T-helper 22 cell (primary cell): ENCODE data around the gene VWCE.

Source experiments
- DNase-seq: peaks from one replicate; pipeline ENCODE4 v3.0.0-alpha.2; 2020; ENCODE audit warnings: low read depth

The VWCE gene, protein sequence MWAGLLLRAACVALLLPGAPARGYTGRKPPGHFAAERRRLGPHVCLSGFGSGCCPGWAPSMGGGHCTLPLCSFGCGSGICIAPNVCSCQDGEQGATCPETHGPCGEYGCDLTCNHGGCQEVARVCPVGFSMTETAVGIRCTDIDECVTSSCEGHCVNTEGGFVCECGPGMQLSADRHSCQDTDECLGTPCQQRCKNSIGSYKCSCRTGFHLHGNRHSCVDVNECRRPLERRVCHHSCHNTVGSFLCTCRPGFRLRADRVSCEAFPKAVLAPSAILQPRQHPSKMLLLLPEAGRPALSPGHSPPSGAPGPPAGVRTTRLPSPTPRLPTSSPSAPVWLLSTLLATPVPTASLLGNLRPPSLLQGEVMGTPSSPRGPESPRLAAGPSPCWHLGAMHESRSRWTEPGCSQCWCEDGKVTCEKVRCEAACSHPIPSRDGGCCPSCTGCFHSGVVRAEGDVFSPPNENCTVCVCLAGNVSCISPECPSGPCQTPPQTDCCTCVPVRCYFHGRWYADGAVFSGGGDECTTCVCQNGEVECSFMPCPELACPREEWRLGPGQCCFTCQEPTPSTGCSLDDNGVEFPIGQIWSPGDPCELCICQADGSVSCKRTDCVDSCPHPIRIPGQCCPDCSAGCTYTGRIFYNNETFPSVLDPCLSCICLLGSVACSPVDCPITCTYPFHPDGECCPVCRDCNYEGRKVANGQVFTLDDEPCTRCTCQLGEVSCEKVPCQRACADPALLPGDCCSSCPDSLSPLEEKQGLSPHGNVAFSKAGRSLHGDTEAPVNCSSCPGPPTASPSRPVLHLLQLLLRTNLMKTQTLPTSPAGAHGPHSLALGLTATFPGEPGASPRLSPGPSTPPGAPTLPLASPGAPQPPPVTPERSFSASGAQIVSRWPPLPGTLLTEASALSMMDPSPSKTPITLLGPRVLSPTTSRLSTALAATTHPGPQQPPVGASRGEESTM

DNA sequence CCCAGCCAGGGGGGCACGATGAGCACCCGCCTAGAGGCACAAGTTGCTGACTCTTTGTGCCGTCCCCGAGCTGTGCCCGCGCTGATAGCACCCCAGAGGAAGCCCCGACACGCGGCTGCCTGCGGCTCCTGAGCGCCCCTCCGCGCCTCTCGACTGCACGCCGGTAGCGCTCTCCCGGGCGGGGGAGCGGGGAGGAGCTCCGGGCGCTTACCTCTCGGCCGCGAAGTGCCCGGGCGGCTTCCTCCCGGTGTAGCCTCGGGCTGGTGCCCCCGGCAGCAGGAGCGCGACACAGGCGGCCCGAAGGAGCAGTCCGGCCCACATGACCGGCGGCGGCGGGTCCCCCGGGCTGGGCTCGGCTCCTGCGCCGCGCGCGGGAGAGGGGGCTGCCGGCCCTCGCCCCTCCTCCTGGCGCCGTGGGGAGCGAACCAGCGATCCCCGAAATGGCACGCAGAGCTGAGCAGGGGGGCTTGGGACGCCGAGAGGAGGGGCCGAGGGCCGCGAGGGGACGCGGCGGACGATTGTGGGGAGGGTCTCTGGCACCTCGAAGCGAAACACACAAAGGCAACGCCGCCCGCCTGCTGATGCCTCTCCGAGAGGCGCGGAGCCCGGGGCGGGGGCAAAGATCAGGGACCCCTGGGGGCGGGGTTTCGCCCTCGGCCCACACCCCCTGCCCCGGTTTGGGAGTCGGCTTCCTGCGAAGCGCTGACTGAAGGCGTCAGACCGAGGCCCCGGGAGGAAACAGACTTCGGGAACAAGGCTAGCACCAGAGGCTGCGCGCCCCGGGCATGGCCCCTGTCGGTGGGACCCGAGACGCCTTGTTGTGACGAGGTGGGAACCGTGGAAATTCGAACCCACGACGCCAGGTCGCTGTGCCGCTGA is at the start of gene VWCE:
TSS of gene VWCE (minus strand) at position 600 of the 879 bp plus-strand sequence. CDS start at position 321, 279 bp downstream.
- DNase-seq, result peak; percentile 7

DNA sequence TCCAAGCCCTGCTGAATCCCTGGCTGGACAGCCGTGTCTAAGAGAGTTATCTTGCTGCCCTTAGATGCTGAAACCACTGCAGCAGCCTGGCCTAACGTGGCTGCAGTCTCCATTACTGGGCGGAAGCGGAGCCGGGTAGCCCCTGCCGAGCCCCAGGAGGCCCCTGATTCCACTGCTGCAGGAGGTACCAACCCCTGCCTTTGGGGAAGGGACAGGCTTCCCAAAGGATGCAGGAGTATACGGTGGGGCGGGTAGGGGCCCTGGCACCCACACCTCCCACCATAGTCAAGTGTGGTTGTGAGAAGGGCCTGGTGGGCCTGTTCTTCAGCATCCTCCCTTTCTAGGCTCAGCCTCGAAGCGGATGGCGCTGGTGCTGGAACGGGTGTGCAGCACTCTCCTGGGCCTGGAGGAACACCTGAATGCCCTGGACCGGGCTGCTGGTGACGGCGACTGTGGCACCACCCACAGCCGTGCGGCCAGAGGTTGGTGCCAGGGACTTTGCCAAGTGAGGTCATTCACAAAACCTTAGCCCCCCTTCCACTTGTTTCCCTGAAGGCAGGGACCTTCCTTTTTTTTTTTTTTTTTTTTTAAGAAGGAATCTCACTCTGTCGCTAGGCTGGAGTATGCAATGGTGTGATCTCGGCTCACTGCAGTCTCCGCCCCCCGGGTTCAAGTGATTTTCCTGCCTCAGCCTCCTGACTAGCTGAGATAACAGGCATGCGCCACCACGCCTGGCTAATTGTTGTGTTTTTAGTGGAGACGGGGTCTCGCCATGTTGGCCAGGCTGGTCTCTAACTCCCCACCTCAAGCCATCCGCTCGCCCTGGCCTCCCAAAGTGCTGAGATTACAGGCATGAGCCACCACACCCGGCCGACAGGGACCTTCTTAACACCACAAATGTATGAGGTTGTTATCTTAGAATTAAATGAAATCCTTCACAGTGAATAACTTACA is 49.0 kb upstream of the VWCE start:
- no peak for DNase-seq

- no peak for DNase-seq
Observed at GRCh38 chr11:61342207-61342803, 47.2 kb upstream of the VWCE start.

DNA sequence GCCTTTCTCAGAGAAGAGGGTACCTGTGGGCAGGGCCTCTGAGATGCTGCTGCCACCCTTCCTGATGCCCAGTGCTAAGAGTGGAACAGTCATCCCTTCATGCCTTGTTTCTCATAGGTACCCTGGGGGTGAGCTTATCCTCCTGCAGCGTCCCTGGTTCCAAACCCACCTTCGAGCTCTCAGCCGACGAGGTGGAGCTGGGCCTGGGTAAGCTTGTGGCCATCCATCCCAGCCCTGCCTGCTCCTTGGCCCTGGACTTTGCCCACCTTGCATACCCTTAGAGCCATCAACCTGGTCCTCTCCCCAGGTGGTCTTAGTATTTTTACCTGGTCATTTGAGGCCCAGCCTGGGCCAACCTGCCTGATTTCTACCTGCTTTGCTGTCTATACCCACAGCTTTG is 46.6 kb upstream of the VWCE start:
- DNase-seq, result no peak

DNA sequence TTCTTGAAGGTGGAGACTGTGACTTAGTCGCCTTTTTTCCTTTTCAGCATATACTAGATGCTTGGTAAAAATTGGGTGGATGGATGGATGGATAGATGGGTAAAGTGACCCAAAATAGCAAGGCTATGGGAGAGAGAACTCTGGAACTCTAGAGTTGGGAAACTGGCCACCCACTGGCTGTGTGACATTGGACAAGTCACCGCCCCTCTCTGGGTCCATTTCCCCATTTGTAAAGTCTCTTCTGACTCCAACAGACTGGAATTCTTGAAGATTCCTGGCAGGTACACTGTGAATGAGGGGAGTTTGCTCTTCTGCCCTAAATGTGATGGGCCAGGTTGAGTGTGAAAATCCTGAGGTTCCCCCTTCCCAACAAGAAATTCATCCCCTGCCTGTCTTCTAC is 45.9 kb upstream of the VWCE start:
- no peak for DNase-seq

DNA sequence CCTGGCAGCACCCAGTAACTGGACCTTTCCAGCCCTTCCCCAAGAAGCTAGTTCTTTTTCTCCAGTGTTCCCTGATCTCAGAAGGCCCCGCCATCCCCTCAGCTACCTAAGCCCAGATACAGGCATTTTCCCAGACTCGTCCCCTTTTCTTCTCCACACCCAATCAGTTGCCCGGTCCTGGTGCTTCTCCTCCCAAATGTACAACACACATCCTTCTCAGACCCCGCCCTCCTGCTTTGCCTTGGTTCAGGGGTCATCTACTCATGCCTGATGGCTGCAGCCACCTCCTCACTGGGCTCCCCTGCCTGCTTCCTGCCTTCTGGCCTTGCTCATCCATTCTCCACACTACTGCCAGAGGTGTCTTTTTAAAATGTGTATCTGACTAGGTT is 44.4 kb upstream of the VWCE start:
- no peak for DNase-seq

- no peak for DNase-seq
Observed at GRCh38 chr11:61338783-61339489, 43.8 kb upstream of the VWCE start.

DNA sequence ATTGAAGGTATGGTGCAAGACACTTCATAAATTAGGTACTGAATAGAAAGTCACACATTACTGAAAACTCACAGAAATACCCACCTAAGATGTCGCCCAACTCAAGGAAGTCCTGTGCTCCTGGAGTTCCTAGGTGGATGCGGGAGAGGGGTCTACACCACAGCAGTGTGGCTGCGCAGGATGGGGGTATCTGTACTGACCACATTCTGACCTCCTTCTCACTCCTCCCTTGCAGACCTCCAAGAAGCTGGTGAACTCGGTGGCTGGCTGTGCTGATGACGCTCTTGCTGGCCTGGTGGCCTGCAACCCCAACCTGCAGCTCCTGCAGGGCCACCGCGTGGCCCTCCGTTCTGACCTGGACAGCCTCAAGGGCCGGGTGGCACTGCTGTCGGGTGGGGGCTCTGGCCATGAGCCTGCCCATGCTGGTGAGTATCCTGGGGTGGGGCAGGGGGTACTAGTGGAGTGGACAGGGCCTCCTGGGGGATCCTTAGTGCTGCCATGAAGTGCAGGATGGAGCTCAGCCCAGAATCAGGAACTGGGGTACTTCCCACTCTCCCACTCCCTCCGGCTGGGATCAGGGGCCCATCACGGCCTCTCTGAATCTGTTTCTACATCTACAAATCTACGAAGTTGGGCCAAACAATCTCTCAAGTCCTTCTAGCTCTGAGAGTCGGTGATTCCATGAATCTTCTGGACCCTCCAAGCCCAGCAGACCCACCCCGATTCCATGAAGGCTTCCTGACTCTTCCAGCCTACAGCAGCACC is 42.8 kb upstream of the VWCE start:
- DNase-seq, result no peak

GRCh38 chr11:61336171-61336935 is 41.2 kb upstream of the VWCE start:
- peak; percentile 55 for DNase-seq

GRCh38 chr11:61335355-61335710 is 40.2 kb upstream of the VWCE start:
- DNase-seq, result no peak

DNA sequence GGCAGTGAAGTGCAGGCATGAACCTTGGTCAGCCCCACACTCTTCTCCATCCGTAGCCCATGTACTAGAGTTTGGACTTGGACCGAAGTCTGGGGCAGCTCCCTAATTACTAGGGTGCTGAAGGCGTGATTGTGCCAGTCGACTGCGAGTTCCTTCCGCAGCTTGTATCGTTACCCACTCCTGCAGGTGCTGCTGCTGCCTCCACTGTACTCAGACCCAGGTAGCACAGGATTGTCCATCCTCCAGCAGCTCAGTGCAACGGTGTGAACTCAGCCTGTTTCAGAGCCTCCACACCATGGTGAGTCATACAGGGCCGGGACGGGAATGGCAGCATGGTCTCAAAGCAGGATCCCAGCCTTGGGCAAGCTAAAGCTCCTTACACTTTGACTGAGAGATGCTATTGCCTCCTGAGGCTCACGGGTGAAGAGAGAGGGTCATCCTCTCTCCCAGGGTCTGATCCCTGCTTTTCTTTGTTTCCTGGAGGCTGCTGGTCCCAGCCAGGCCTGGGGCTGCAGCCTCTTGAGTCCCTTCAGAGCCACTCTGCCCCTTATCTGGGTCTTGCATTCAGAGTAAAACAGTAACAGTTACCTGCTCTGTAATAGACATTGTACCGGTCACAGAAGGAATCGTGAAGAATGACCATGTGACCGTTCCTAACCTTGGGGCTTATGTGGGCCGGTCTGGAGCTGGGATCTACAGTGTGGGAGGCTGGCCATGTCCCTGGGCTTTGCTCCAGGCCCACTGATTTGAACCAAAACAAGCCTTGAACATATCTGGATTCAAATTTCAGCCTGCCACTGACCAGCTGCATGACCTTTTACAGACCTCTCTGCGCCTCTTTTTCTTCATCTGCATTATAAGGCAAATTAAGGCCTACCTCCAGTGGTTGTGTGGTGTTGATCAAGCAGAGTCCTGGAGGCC is 39.6 kb upstream of the VWCE start:
- no peak for DNase-seq

- no peak for DNase-seq
Observed at GRCh38 chr11:61333550-61334433, 38.7 kb upstream of the VWCE start.

DNA sequence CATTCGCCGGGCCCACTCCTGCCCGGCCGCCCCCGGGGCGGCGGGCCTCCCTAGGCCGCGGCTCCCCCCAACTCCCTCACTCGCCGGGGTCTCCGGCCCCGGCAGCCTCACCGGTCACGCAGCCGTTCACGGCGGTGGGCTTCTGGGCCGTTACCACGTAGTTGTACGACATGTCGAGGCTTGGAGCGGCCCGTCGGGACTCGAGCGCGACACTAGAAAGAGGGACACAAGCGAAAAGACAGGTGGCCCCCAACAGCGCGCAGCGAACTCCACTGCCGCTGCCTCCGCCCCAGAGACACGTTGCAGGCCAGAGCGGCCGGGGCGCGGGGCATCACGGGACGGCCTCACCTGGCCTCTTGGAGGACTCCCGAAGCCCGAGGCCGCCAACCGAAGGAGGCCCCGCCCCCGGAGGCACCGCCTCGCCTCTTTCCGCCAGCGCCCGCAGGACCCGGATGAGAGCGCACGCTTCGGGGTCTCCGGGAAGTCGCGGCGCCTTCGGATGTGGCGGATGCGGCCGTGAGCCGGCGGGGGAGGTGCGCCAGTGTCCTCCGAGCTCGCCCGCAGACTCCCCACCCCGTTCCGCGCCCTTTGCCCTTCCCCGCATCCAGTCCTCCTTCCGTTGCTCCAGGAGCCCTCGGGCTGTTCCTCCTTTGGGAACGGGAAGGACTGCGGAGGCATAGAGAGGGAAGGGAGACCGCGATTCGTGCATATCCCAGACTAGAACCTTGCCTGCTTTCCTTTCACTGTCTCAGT is 37.9 kb upstream of the VWCE start, which contains the start of the genes DDB1 and TKFC:
TSS of gene DDB1 (minus strand) at position 309 of the 753 bp plus-strand sequence. CDS start at position 172, 137 bp downstream.
TSS of gene TKFC (plus strand) at position 432 of the 753 bp plus-strand sequence. CDS start 1,501 bp downstream, outside the sequence.
- DNase-seq, result peak; percentile 95

- DNase-seq, result no peak
Observed at GRCh38 chr11:61332281-61332796, 37.2 kb upstream of the VWCE start.

DNA sequence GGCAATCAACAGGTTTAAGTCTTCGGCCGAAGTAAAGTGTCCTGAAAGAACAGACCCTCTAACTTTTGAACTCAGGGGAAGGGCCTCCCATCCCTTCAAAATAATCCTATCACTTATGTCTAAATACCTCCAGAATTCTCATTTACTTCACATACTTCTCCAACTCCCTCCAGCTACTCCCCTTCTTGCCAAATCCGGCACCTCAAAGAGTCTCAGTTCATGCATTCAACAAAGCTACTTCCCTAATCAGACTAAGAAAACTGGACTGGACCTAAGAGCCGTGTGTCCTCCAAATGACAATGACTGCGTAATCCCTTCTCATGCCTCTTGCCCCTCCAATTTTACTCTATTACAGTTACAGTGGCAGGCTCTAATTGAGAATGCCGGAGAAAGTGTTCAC is 36.5 kb upstream of the VWCE start:
- no peak for DNase-seq
